ENCODE data around the gene LAMC3.

DNA sequence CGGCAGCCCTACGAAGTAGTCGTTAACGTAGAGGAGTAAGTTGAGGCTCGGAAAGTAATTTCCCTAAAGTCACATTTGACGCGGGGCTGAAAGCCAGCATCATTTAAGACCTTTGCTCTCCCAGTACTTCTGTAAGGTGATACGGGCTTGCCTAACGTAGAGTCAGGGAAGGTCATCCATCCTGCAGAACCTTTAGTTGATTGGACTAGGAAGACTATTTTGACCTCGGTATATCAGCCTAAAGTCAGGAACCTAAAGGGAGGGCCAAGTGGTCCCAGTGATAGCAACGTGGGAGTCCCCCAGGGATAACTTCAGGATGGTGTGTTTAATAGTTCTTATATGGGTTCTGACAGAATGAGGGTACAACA lies 117.1 kb downstream of the LAMC3 start:
- TF ChIP-seq, protein P1, sequence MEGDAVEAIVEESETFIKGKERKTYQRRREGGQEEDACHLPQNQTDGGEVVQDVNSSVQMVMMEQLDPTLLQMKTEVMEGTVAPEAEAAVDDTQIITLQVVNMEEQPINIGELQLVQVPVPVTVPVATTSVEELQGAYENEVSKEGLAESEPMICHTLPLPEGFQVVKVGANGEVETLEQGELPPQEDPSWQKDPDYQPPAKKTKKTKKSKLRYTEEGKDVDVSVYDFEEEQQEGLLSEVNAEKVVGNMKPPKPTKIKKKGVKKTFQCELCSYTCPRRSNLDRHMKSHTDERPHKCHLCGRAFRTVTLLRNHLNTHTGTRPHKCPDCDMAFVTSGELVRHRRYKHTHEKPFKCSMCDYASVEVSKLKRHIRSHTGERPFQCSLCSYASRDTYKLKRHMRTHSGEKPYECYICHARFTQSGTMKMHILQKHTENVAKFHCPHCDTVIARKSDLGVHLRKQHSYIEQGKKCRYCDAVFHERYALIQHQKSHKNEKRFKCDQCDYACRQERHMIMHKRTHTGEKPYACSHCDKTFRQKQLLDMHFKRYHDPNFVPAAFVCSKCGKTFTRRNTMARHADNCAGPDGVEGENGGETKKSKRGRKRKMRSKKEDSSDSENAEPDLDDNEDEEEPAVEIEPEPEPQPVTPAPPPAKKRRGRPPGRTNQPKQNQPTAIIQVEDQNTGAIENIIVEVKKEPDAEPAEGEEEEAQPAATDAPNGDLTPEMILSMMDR (IDR thresholded peaks at IDR 0.05; ENCODE audit: poor library complexity): no peak
- no peak for TF ChIP-seq EZH2 (IDR thresholded peaks at IDR 0.05; ENCODE audit: borderline replicate concordance)
